HG03159 (cell line): Measurements from ENCODE around the gene DOHH.
"Not testable (repeated sequence)": the region's sequence is repeated elsewhere in the genome, so short reads cannot be mapped to it uniquely, and the experiment has no call there.

Experiments used
- ATAC-seq: cut with Tn5 transposase; IDR thresholded peaks from one replicate; pipeline ENCODE4 v1.9.1; 2021; ENCODE audit warnings: mild to moderate bottlenecking, moderate library complexity; ENCODE audit not compliant: unreplicated experiment

DOHH gene

DNA sequence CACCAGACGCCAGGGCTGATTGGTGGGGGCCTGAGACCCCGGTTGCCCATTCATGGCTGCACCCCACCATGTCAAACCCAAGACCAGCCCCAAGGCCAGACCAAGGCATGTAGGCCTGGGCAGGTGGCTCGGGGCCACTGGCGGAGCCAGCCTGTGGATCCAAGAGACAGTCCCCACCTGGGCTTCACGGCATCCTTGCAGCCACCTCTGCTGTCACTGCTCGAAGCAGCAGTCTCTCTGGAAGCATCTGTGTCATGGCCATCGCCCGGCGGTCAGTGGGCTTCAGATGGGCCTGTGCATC lies 34.7 kb upstream of the DOHH start:
- ATAC-seq, result no peak

DNA sequence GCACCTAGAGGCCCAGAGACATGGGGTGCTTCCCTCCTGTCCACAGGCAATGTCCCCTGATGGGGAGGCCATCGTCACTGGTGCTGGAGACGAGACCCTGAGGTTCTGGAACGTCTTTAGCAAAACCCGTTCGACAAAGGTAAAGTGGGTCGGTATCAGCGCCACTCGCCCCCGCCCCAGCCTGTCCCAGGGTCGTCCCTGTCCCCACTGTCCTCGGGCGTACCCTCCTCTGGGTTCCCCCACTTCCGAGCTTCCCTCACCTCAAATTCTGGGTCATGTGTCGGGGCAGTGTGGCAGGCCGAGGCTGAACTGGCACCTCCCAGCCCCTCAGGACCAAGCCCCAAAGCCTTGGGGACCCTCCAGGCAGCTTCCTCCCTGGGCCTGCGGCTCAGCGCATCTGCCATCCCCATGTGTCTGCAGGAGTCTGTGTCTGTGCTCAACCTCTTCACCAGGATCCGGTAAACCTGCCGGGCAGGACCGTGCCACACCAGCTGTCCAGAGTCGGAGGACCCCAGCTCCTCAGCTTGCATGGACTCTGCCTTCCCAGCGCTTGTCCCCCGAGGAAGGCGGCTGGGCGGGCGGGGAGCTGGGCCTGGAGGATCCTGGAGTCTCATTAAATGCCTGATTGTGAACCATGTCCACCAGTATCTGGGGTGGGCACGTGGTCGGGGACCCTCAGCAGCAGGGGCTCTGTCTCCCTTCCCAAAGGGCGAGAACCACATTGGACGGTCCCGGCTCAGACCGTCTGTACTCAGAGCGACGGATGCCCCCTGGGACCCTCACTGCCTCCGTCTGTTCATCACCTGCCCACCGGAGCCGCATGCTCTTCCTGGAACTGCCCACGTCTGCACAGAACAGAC lies 34.1 kb upstream of the DOHH start:
- ATAC-seq, result no peak

- ATAC-seq, result no peak
These were observed 33.2 kb upstream of the DOHH start for GRCh38 chr19:3533563-3534216.

DNA sequence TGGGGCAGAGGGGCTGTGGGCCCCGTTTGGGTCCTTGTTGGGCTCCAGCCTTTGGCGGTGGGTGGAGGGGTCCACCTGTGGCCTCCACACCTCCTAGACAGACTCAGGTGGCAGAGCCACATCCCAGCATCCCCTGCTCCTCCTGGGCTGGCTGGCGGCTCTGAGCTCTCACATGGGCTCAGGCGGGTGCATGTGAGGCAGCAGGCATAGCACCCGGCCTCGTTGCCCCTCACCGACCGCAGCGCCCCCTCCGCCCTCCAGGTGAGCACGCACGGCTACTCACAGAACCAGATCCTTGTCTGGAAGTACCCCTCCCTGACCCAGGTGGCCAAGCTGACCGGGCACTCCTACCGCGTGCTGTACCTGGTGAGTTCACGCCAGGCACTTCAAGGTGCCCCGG lies 32.6 kb upstream of the DOHH start:
- ATAC-seq, result no peak

DNA sequence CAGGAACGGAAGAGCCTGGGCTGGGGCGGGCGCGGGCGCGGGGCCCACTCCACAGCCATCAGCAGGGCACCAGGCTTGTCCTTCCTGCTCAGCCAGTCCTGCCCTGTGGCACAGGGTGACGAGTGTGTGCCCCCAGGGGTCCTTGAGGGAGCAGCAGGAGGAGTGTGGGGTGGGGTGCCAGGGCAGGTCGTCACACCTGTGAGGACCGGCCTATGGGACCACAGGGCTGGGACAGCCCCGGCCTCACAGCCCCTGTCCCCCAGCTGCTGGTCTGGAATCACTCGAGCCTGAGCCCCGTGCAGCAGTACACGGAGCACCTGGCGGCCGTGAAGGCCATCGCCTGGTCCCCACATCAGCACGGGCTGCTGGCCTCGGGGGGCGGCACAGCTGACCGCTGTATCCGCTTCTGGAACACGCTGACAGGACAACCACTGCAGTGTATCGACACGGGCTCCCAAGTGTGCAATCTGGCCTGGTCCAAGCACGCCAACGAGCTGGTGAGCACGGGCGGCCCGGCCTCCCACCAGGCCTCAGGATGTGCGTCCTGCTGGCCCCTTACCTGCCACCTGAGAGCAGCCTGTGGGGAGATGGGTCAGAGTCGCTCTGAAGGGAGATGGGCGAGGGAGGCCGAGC lies 31.8 kb upstream of the DOHH start:
- no peak for ATAC-seq

DNA sequence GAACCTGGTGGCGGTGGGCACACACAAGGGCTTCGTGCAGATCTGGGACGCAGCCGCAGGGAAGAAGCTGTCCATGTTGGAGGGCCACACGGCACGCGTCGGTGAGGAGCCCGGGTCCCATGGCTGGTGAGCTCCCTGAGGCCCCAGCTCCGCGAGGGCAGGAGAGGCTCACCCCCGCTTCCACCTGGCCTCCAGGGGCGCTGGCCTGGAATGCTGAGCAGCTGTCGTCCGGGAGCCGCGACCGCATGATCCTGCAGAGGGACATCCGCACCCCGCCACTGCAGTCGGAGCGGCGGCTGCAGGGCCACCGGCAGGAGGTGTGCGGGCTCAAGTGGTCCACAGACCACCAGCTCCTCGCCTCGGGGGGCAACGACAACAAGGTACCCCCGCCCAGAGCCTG lies 31.2 kb upstream of the DOHH start:
- ATAC-seq, result no peak

DNA sequence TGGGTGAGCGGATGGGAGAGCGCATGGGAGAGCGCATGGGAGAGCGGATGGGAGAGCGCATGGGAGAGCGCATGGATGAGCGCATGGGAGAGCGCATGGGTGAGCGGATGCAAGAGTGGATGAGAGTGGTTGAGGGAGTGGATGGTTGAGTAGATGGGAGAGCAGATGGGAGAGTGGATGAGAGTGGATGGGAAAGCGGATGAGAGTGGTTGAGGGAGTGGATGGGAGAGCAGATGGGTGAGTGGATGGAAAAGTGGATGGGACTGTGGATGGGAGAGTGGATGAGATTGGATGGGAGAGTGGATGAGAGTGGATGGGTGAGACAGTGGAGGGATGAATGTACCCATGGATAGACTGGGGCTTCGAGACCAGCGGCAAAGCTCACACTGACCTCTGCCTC lies 29.9 kb upstream of the DOHH start:
- no peak for ATAC-seq

DNA sequence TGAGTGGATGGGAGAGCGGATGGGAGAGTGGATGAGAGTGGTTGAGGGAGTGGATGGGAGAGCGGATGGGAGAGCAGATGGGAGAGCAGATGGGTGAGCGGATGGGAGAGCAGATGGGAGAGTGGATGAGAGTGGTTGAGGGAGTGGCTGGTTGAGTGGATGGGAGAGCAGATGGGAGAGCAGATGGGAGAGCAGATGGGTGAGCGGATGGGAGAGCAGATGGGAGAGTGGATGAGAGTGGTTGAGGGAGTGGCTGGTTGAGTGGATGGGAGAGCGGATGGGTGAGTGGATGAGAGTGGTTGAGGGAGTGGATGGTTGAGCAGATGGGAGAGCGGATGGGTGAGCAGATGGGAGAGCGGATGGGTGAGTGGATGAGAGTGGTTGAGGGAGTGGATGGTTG lies 28.8 kb upstream of the DOHH start:
- ATAC-seq, result not testable (repeated sequence)

DNA sequence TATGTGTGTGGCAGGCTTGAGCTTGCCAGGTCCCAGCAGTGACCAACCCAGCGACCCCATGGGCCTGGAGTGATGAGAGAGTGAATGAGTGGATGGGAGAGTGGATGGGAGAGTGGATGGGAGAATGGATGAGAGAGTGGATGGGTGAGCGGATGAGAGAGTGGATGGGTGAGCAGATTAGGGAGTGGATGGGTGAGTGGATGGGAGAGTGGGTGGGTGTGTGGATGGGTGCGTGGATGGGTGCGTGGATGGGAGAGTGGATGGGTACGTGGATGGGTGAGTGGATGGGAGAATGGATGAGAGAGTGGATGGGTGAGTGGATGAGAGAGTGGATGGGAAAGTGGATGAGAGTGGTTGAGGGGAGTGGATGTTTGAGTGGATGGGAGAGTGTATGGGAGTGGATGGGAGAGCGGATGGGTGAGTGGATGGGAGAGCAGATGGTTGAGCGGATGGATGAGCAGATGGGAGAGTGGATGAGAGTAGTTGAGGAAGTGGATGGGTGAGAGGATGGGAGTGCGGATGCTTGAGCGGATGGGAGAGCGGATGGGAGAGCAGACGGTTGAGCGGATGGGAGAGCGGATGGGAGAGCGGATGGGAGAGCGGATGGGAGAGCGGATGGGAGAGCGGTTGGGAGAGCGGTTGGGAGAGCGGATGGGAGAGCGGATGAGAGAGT lies 28.2 kb upstream of the DOHH start:
- ATAC-seq, result no peak

DNA sequence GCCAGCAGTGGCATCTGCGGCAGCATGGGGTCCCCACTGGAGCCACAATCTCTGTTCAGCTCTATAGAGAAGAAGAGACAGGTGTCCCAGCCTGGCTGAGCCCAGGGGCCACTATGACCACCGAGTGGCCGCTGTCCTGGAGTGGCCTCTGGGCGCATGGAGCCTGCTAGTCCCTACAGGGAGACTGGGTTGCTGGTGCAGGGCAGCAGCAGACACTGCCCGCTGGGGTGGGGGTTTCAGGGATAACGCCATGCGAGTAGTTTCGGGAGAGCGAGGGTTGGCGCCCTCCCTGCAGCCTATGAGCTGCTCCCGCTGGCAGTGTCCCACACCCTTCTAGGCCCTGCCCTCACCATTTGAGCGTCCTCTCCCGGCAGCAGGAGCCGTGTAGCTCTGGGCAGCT lies 27.6 kb upstream of the DOHH start:
- ATAC-seq, result no peak

DNA sequence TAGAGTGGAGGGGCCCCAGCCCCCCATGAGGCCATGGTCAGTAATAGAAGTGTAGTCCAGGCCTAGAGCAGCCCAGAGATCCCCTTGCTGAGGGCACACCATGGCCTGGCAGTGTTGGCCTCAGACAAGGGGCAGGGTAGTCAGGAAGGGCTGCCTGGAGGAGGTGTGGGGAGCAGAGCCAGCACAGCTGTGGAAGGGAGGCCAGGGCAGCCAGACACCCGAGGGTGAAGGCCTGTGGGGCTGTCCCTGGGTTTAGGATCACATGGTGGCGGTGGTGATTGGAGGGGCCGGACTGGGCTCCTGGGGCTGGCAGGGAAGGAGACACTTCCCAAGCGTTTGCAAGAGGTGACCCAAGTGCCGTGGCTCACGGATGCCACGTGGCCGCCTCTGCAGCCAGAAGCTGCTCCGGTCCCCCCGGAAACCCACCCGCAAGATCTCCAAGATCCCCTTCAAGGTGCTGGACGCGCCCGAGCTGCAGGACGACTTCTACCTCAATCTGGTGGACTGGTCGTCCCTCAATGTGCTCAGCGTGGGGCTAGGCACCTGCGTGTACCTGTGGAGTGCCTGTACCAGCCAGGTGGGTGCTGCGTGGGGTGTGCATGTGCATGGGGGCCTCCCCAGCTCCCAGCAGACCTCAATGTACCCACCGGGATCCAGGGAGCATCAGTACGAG lies 26.9 kb upstream of the DOHH start:
- no peak for ATAC-seq

- no peak for ATAC-seq
These were observed 26.2 kb upstream of the DOHH start for GRCh38 chr19:3526507-3527237.

DNA sequence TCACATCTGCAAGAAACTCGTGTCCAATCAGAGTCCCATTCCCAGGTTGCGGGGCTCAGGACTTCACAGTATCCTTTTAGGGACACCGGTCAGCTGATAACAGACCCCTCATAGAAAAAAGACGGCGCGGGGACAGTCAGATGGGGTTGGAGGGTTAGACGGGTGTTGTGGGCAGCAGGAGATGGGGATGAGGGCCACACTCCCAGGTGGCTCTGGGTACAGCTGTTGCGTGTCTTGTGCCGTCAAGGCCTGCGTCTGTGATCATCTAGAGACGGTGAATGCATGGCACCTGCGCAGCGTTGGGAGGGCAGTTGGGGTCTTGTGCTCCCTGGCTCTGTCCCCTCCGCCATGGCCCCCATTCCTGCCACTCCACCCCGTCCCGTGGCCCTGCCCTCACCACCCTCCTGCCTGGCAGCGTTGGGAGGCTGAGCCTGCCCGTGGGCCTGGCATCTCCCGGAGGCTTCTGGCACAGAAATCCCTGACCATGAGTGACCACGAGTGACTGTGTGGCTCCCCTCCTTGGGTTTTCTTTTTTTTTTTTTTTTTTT lies 24.5 kb upstream of the DOHH start:
- ATAC-seq, result no peak

DNA sequence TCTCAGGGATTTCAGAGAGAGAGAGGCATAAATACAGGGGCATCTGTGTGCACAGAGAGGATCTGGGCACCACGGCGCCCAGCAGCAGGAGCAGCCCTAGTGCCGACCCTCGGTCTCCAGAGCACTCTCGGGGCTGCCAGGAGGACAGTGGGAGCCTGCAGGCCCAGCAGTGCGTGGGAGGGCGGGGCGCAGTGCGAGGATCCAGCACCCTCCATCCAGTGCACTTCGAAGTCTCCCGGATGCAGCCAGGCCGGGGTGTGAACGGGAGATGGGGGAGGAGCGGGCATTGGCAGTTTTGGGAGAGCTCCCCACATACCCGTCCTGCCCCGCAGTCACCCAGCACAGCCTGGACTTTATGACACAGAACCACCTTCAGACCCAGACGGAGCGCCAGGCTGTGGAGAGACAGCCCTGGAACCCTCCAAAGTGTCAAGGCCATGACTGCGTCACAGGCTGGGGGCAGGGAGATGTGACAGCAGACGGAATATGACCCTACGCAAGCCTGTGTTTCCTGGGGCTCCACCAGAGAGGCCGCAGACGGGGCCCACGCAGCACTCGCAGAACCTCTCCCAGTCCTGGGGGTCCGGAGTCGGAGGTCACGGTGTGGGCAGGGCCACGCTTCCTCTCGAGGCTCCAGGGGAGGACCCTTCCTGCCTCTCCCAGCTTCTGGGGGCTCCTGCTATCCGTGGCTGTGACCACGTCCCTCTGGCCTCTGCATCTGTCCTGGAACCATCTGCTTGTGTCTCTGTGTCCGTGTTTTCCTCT lies 23.8 kb upstream of the DOHH start:
- no peak for ATAC-seq

DNA sequence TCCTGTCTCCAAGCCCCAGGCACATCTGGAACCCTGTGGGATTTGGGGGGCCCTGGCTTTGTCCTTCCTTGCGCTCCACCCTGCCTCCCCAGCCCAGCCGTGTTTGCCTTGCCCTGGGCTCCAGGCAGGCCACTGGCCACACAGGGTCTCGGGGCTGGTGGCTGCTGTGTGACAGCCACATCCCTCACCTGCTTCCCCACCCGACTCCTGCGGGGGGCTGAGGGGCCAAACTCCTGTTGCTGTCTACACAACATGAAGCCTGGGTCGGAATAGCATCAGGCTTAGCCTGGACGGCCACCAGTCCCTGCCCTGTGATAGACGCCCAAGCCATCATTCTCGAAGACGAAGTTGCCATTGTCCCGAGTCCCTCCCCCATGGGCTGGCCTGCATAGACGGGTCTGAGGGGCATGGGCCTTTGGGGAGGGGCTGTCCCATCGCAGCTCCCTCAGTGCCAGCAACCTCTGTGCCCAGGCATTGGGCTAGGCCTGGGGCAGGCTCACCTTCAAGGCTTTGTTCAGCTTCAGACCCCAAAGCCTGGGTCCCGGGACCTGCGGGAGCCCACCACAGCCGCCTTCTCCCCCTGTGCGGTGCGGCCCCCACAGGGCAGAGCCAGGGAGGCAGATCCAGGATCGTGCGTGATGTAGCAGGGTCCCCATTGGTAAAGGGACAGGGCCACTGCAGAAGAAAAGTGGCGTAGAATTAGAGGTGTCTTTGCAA lies 23.0 kb upstream of the DOHH start:
- no peak for ATAC-seq

DNA sequence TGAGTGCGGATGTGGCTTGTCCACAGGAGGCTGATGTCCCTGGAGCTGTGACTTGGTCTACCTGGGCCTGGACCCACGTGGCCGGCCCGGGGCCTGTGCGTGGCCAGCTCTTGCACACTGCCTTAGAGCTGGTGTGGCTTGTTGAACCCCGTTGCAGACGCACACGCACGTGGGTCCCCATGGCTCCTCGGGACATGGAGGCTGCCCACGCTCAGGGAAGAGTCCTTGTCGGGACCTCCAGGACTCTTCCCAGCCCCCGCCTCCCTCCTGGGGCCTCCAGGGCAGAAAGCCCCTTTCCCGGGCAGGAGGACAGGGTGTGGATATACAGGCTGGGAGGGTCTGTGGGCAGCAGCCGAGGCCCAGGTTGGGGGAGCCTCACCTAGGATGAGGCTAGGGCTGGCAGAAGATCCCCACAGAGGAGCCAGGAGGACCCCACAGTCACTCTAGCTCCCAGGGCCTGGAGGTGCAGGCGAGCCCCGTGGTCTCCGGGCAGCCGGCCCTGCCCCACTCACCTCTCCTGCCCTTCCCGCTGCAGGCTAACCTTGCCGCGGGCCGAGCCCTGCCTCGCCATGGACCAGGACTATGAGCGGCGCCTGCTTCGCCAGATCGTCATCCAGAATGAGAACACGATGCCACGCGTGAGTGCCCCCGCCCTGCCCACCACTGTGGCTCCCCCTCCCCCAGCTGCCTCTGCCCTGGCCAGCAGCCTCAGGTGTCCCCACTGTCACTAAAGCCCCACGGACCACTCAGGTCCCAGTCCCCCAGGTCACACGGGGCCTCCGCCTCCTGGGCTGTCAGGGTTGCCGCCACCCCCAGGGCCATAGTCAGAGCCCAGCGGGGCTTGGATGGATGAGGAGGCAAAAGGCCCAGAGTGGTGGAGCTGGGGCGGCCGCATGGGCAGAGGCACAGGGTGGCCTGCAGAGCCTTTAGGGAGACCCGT lies 22.2 kb upstream of the DOHH start:
- no peak for ATAC-seq

DNA sequence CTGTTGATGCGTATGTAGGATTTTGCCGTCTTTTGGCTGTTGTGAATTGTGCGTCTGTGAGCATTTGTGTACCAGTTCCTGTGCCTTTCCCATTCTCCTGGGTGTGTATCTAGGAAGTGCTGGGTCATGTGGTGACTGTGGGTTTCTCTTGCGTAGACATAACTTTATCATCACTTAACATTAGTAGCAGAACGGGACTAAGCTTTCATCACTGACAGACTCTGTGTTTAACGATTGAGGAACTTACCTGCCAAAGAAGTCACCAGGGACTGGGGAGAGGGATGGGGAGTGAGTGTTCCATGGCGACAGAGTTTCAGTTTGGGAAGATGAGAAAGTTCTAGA lies 20.6 kb upstream of the DOHH start:
- ATAC-seq, result no peak
